ENCODE measurements around the gene CTTN. TPM values are rescaled to one million over a fixed set of nuclear protein-coding genes. Genes with fewer than 3 reads are reported as not detected.

Gene CTTN
- total and polyA plus RNA-seq, 2 of the 13 experiments (the other 11 are each of a cell fraction or from before 2014, with no cell fraction given): 84.4 to 114 TPM

DNA sequence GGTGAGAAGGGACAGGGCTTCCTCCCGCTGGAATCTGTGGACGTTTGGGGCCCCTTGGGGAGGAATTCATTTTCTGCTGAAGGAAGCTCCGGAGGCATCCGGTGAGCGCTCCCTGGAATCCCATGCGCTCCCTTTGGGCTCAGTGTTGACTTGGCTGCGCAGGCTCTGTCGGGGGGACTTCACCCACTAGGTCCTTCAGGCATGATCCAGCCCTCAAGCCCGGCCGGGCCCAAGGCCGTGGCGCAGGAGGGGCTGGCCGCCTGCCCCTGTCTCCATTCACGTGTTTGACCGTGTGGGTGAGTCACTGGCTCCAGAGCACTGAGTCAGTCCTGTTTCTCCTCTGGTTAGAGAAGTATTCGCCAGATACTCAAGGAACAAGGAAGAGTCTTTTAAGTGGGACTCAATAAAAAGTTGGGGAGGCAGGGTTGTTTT is 1.4 kb downstream of the CTTN start (continued):
- TF ChIP-seq ZFP36 (IDR thresholded peaks at IDR 0.05; ENCODE audit: borderline replicate concordance, low read depth, low read length, partially characterized antibody) (no peak), ZBTB1 (CRISPR knock-in tag; IDR thresholded peaks at IDR 0.05; ENCODE audit: borderline replicate concordance) (no peak), YY1 (IDR thresholded peaks at IDR 0.05; ENCODE audit: insufficient read depth, insufficient replicate concordance, low read depth, low read length) (no peak), PHB2 (IDR thresholded peaks at IDR 0.05; ENCODE audit: partially characterized antibody) (no peak), ZNF224 (CRISPR knock-in tag; IDR thresholded peaks at IDR 0.05) (0 out of 2 replicates have a peak, but pooled peaks have one; percentile 77), ISL2 (CRISPR knock-in tag; IDR thresholded peaks at IDR 0.05) (no peak), SRSF4 (IDR thresholded peaks at IDR 0.05; ENCODE audit: low read depth, low read length, poor library complexity, severe bottlenecking) (no peak), ZSCAN21 (CRISPR knock-in tag; IDR thresholded peaks at IDR 0.05; ENCODE audit: borderline replicate concordance) (peak; percentile 25; the same call in 1 of the 2 replicates), ZNF589 (CRISPR knock-in tag; conservative IDR thresholded peaks at IDR 0.05) (0 out of 2 replicates have a peak, but pooled peaks have one; percentile 47)
- TF ChIP-seq, protein P1, sequence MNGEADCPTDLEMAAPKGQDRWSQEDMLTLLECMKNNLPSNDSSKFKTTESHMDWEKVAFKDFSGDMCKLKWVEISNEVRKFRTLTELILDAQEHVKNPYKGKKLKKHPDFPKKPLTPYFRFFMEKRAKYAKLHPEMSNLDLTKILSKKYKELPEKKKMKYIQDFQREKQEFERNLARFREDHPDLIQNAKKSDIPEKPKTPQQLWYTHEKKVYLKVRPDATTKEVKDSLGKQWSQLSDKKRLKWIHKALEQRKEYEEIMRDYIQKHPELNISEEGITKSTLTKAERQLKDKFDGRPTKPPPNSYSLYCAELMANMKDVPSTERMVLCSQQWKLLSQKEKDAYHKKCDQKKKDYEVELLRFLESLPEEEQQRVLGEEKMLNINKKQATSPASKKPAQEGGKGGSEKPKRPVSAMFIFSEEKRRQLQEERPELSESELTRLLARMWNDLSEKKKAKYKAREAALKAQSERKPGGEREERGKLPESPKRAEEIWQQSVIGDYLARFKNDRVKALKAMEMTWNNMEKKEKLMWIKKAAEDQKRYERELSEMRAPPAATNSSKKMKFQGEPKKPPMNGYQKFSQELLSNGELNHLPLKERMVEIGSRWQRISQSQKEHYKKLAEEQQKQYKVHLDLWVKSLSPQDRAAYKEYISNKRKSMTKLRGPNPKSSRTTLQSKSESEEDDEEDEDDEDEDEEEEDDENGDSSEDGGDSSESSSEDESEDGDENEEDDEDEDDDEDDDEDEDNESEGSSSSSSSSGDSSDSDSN (CRISPR knock-in tag; IDR thresholded peaks at IDR 0.05): peak; percentile 77
- TF ChIP-seq, protein P2, sequence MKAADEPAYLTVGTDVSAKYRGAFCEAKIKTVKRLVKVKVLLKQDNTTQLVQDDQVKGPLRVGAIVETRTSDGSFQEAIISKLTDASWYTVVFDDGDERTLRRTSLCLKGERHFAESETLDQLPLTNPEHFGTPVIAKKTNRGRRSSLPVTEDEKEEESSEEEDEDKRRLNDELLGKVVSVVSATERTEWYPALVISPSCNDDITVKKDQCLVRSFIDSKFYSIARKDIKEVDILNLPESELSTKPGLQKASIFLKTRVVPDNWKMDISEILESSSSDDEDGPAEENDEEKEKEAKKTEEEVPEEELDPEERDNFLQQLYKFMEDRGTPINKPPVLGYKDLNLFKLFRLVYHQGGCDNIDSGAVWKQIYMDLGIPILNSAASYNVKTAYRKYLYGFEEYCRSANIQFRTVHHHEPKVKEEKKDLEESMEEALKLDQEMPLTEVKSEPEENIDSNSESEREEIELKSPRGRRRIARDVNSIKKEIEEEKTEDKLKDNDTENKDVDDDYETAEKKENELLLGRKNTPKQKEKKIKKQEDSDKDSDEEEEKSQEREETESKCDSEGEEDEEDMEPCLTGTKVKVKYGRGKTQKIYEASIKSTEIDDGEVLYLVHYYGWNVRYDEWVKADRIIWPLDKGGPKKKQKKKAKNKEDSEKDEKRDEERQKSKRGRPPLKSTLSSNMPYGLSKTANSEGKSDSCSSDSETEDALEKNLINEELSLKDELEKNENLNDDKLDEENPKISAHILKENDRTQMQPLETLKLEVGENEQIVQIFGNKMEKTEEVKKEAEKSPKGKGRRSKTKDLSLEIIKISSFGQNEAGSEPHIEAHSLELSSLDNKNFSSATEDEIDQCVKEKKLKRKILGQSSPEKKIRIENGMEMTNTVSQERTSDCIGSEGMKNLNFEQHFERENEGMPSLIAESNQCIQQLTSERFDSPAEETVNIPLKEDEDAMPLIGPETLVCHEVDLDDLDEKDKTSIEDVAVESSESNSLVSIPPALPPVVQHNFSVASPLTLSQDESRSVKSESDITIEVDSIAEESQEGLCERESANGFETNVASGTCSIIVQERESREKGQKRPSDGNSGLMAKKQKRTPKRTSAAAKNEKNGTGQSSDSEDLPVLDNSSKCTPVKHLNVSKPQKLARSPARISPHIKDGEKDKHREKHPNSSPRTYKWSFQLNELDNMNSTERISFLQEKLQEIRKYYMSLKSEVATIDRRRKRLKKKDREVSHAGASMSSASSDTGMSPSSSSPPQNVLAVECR (CRISPR knock-in tag; IDR thresholded peaks at IDR 0.05; ENCODE audit: borderline replicate concordance): peak; percentile 62; the same call in 1 of the 2 replicates
- TF ChIP-seq, protein P3, sequence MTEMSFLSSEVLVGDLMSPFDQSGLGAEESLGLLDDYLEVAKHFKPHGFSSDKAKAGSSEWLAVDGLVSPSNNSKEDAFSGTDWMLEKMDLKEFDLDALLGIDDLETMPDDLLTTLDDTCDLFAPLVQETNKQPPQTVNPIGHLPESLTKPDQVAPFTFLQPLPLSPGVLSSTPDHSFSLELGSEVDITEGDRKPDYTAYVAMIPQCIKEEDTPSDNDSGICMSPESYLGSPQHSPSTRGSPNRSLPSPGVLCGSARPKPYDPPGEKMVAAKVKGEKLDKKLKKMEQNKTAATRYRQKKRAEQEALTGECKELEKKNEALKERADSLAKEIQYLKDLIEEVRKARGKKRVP (CRISPR knock-in tag; IDR thresholded peaks at IDR 0.05): peak in 1 of 2 experiments; percentile 21; a peak in 1 of 4 replicates
- TF ChIP-seq, protein P4, sequence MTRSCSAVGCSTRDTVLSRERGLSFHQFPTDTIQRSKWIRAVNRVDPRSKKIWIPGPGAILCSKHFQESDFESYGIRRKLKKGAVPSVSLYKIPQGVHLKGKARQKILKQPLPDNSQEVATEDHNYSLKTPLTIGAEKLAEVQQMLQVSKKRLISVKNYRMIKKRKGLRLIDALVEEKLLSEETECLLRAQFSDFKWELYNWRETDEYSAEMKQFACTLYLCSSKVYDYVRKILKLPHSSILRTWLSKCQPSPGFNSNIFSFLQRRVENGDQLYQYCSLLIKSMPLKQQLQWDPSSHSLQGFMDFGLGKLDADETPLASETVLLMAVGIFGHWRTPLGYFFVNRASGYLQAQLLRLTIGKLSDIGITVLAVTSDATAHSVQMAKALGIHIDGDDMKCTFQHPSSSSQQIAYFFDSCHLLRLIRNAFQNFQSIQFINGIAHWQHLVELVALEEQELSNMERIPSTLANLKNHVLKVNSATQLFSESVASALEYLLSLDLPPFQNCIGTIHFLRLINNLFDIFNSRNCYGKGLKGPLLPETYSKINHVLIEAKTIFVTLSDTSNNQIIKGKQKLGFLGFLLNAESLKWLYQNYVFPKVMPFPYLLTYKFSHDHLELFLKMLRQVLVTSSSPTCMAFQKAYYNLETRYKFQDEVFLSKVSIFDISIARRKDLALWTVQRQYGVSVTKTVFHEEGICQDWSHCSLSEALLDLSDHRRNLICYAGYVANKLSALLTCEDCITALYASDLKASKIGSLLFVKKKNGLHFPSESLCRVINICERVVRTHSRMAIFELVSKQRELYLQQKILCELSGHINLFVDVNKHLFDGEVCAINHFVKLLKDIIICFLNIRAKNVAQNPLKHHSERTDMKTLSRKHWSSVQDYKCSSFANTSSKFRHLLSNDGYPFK (CRISPR knock-in tag; IDR thresholded peaks at IDR 0.05; ENCODE audit: borderline replicate concordance): peak; percentile 55; the same call in 1 of the 2 replicates
- TF ChIP-seq, protein P5, sequence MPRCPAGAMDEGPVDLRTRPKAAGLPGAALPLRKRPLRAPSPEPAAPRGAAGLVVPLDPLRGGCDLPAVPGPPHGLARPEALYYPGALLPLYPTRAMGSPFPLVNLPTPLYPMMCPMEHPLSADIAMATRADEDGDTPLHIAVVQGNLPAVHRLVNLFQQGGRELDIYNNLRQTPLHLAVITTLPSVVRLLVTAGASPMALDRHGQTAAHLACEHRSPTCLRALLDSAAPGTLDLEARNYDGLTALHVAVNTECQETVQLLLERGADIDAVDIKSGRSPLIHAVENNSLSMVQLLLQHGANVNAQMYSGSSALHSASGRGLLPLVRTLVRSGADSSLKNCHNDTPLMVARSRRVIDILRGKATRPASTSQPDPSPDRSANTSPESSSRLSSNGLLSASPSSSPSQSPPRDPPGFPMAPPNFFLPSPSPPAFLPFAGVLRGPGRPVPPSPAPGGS (CRISPR knock-in tag; IDR thresholded peaks at IDR 0.05): 0 out of 2 replicates have a peak, but pooled peaks have one; percentile 31
- TF ChIP-seq, protein P6, sequence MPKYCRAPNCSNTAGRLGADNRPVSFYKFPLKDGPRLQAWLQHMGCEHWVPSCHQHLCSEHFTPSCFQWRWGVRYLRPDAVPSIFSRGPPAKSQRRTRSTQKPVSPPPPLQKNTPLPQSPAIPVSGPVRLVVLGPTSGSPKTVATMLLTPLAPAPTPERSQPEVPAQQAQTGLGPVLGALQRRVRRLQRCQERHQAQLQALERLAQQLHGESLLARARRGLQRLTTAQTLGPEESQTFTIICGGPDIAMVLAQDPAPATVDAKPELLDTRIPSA (CRISPR knock-in tag; IDR thresholded peaks at IDR 0.05; ENCODE audit: borderline replicate concordance): no peak

All from HepG2 (cell line).